KMS-11 (cell line): ENCODE results near the gene ARHGAP21.
"Not testable (repeated sequence)": the region's sequence is repeated elsewhere in the genome, so short reads cannot be mapped to it uniquely, and the experiment has no call there.

Source experiments
- H2AFZ ChIP-seq: fragments of 200-600 bp; sonication (generic); 2 replicates; pipeline ENCODE4 v1.6.1; 2016; ENCODE audit warnings: antibody characterized with exemption, mixed run types, low read depth
- H3K27ac ChIP-seq: fragments of 200-600 bp; sonication (generic); 2 replicates; pipeline ENCODE4 v1.6.1; 2016; ENCODE audit warnings: mild to moderate bottlenecking, mixed run types
- H3K27me3 ChIP-seq: fragments of 200-600 bp; sonication (generic); 2 replicates; pipeline ENCODE4 v1.6.1; 2017; ENCODE audit warnings: mild to moderate bottlenecking, low read depth, mixed run types, moderate library complexity; ENCODE audit not compliant: insufficient read depth
- H3K36me3 ChIP-seq: fragments of 200-600 bp; sonication (generic); 2 replicates; pipeline ENCODE4 v1.6.1; 2017; ENCODE audit warnings: mild to moderate bottlenecking, mixed run types; ENCODE audit not compliant: insufficient read depth
- H3K4me1 ChIP-seq: fragments of 200-600 bp; sonication (generic); 2 replicates; pipeline ENCODE4 v1.6.1; 2016; ENCODE audit warnings: mild to moderate bottlenecking, low read depth, mixed run types; ENCODE audit not compliant: poor library complexity, severe bottlenecking
- H3K4me2 ChIP-seq: fragments of 200-600 bp; sonication (generic); 2 replicates; pipeline ENCODE4 v1.7.0; 2016; ENCODE audit warnings: mild to moderate bottlenecking, mixed run types
- H3K4me3 ChIP-seq: fragments of 200-600 bp; sonication (generic); IDR thresholded peaks from 2 replicates; pipeline ENCODE4 v1.6.1; 2017; ENCODE audit warnings: low read depth, low read length, mixed read lengths; ENCODE audit not compliant: insufficient read depth
- H3K79me2 ChIP-seq: fragments of 200-600 bp; sonication (generic); 2 replicates; pipeline ENCODE4 v1.6.1; 2016; ENCODE audit warnings: low read depth, mixed run types; ENCODE audit not compliant: insufficient read depth
- H3K9ac ChIP-seq: fragments of 200-600 bp; sonication (generic); 2 replicates; pipeline ENCODE4 v1.6.1; 2016; ENCODE audit warnings: mild to moderate bottlenecking, mixed run types
- H4K20me1 ChIP-seq: fragments of 200-600 bp; sonication (generic); 2 replicates; pipeline ENCODE4 v1.6.1; 2016; ENCODE audit warnings: mild to moderate bottlenecking, mixed run types; ENCODE audit not compliant: insufficient read depth
- CTCF ChIP-seq: fragments of 200-600 bp; sonication (generic); conservative IDR thresholded peaks from 2 replicates; pipeline ENCODE4 v1.6.1; 2017; ENCODE audit warnings: low read depth, mild to moderate bottlenecking, antibody characterized with exemption, low read length, moderate library complexity, mixed read lengths

The ARHGAP21 gene

GRCh38 chr10:24723788-24724380 is at the start of gene ARHGAP21:
ARHGAP21 (minus strand) TSS chr10:24723887; CDS start chr10:24721899, 1,988 bp downstream.
- Histone ChIP-seq H3K27me3 (no peaks in the 10 kb centered on the region), H3K27ac (peak within 1 kb of the TSS; percentile 81), H3K9ac (peak within 1 kb of the TSS; percentile 85), H3K4me1 (peaks cover 38% of the 10 kb centered on the region), H2AFZ (peak within 1 kb of the TSS; percentile 89), H3K36me3 (no peaks in the 10 kb centered on the region), H4K20me1 (no peaks in the 10 kb centered on the region), H3K79me2 (peaks cover 34% of the 10 kb centered on the region), H3K4me3 (no peak within 1 kb of the TSS), H3K4me2 (peak within 1 kb of the TSS; percentile 81)
- peak; percentile 19; the same call in 1 of the 2 replicates for TF ChIP-seq CTCF

GRCh38 chr10:24771943-24772694 is 48.4 kb upstream of the ARHGAP21 start:
- H3K4me3 ChIP-seq = no peak overlapping the region
- H3K36me3 ChIP-seq = no peaks in the 10 kb centered on the region
- no peaks in the 10 kb centered on the region for H4K20me1 ChIP-seq
- H3K4me2 ChIP-seq = no peak overlapping the region
- H3K27me3 ChIP-seq = no peaks in the 10 kb centered on the region
- no peaks in the 10 kb centered on the region for H3K4me1 ChIP-seq
- H3K9ac ChIP-seq = no peak overlapping the region
- no peak overlapping the region for H3K27ac ChIP-seq
- TF ChIP-seq CTCF = no peak
- no peak overlapping the region for H2AFZ ChIP-seq
- H3K79me2 ChIP-seq = no peaks in the 10 kb centered on the region

- not testable (repeated sequence) for H3K36me3 ChIP-seq, H3K9ac ChIP-seq, H3K4me1 ChIP-seq, H3K27ac ChIP-seq, H3K27me3 ChIP-seq, H4K20me1 ChIP-seq, H2AFZ ChIP-seq, H3K79me2 ChIP-seq, H3K4me3 ChIP-seq, H3K4me2 ChIP-seq
These were observed 41.3 kb upstream of the ARHGAP21 start for GRCh38 chr10:24764991-24765390.

GRCh38 chr10:24762966-24763623 is 39.4 kb upstream of the ARHGAP21 start:
- Histone ChIP-seq H3K27ac (no peak overlapping the region), H2AFZ (no peak overlapping the region), H3K79me2 (no peaks in the 10 kb centered on the region), H3K4me2 (no peak overlapping the region), H3K27me3 (no peaks in the 10 kb centered on the region), H4K20me1 (no peaks in the 10 kb centered on the region), H3K36me3 (no peaks in the 10 kb centered on the region), H3K4me3 (no peak overlapping the region), H3K4me1 (no peaks in the 10 kb centered on the region), H3K9ac (no peak overlapping the region)
- TF ChIP-seq CTCF = no peak
